GM18861 (cell line): ENCODE data around the gene TSPAN4.

Experiments
- ATAC-seq: cut with Tn5 transposase; IDR thresholded peaks from one replicate; pipeline ENCODE4 v1.9.1; 2021; ENCODE audit not compliant: unreplicated experiment

Gene TSPAN4, protein sequence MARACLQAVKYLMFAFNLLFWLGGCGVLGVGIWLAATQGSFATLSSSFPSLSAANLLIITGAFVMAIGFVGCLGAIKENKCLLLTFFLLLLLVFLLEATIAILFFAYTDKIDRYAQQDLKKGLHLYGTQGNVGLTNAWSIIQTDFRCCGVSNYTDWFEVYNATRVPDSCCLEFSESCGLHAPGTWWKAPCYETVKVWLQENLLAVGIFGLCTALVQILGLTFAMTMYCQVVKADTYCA

DNA sequence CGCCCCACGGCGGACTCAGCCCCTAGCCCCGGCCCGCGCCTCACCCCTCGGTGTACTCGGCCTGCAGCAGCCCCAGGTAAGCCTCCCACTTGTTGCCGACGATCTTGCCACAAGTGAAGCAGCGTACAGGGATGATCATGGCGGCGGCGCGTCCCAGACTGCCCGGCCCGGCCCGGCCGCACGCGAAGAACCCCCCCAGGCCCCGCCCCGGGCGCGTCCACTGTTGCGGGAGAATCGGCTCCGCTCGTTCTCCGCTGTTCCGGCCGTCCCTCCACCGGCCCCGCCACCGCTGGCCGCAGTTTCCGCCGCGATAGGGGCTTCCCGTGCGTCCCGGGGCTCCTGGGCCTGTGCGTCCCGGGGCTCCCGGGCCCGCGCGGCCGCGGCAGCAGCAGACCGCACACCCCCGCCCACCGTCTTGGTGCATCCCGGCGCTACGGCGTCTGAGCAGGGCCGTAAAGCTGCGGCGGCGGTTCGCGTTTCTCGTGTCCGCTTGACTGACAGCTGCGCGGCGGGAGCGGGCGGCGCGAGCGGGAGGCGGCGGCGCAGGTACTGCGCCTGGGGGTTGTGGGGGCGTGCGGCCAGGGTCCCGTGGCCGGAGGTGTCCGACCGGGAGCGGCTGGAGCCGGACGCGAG, at the start of gene TSPAN4, which contains the start of gene POLR2L:
TSS of gene TSPAN4 (plus strand) at position 483 of the 633 bp plus-strand sequence. CDS start 7,453 bp downstream, outside the sequence.
TSS of gene POLR2L (minus strand) at position 160 of the 633 bp plus-strand sequence. CDS start at position 139, 21 bp downstream.
- ATAC-seq: peak; percentile 39

DNA sequence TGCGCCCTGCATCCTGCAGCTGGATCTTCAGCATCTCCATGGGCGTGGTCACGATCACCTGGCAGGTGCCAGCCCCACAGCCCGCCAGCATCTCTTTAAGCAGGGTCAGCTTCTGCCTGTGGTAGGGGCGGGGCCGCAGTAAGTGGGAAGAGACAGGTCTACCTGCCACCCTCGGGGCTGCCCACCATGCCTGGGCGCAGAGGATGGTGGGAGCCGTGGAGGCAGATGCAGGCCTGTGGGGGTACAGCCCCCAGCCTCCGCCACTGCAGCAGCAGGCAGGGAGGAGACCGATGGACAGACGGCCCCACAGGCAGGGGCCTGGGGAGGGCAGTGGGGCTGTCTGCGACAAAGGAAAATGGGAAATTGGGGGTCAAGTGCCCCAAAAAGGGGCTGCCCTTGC, 49.8 kb upstream of the TSPAN4 start:
- ATAC-seq: no peak

DNA sequence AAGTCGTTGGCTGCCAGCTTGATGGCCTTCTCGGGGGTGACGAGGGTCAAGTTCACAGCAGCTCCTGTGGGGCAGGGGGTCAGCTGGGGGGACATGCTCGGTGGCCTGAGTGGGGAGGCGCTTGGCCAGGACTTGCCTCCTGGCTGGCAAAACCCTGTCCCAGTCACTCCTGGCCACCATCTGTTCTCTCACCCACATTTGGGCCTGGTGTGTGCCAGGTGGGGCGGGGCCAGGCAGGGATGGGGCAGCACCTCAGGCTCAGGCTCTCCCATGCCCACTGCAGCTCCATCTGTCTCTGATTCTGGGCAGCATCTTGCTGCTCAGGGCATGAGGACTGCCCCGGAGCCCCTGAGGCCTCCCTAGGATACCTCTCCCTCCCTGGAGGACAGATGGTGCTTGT, 49.1 kb upstream of the TSPAN4 start:
- ATAC-seq: no peak

DNA sequence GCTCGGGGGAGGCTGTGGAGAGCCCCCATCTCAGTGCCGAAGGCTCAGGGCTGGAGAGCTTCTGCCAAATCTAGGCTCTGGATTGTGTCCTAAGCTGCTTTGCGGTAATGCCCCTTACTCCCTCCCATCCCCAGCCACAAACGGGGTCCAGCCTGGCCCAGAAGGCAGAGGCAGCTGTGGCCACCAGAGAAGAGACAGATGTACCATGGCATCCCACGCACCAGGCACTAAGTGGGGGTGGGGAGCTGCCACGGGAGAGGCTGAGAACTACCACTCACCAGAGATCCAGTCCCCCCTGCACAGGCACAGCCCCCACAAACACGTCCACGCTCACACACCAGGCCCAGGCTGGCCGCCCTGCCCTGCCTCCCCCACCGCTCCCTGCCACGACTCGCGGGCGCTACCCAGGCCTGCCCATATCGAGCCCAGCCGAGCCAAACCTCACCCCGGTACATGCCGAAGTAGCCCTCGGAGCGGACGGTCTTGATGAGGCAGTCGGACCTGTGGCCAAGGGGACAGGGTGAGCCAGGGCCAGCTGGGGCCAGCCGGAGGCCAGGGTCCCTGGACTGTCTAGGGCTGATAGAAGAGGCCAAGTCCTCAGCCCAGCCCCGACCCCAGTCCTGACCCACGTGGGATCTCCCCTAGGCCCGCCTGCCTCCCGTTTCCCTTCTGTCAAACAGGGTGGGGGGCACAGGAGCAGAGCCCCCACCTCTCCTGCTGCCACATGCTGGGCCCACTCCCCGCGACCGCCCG, 48.5 kb upstream of the TSPAN4 start:
- ATAC-seq: no peak

DNA sequence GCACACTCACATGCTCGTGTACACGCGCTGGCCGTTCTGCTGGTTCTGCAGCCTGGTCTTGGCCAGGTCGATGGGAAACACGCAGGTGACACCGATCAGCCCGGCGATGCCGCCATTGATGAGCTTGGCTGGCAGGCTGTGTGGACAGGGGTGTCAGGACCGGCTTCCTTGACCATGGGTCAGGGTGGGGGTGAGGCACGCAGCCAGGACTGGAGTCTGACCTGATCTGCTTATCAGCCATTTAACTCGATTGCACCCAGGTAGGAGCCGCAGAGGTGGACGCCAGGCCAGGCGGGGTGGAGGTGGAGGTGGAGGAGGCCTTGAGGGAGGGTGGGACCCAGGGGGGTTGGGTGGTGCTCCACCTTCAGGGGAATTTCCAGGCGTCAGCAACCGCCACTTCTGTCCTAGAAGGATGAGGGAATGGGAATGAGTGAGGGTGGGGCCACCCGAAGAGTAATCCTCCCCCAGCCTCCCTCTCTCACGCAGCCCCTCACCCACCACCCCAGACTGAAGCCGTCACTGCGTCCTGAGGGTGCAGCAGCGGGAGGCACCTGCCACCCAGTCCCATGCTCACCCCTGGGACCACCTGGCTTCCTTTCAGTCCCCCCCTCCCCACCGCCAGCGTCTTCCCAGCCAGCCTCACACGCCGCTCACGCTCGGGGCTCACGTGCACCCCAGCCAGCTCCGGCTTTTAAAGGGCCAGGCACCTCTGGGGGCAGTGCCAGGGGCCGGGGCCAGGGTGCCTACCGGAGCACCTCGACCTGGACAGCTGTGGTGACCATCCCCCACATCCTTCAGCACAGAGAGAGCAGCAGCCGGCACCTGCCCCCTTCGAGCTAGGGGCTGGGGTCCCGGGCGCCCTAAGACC, 47.7 kb upstream of the TSPAN4 start:
- no peak for ATAC-seq

DNA sequence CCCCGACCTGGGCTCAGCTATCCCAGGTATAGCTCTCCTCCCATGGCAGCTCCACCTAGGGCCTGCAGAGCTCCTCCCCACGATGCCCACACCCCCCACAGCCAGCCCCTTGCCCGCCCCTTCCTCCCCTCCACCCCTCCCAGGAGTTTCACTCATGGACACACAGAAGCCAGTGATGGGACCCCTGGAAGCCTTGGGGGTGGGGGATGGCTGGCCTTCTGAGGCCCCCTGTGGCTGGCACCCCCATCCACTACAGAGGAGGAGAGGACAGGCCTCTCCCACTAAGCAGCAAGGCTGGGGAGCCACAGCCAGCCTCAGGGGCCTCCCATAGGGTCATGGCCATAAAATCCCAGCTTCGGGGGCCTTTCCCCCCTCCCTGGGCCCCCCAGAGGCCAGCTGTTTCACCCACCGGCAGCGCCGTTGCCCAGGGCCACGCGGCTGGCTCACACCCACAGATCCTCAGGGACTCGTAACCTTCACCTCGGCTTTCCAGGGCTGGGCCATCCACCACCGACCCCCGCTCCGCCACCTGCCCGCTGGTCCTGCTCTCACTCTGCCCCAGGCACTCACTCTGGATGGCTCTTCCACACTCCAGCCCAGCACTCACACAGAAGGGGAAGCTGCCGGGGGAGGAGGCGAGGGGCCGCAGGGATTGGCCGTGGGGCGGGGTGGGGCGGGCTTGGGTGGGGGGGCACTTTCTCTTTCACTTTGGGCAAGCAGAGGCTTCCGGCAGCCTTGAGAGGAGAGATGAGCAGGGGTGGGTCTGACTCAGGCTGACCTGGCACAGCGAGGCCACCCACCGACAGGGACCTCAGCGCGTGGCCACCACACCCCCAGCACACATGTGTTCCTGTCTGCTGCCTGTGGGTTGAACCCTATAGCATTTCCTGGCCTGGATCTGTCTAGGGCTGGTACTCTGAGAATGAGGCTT, 46.8 kb upstream of the TSPAN4 start:
- ATAC-seq: no peak

DNA sequence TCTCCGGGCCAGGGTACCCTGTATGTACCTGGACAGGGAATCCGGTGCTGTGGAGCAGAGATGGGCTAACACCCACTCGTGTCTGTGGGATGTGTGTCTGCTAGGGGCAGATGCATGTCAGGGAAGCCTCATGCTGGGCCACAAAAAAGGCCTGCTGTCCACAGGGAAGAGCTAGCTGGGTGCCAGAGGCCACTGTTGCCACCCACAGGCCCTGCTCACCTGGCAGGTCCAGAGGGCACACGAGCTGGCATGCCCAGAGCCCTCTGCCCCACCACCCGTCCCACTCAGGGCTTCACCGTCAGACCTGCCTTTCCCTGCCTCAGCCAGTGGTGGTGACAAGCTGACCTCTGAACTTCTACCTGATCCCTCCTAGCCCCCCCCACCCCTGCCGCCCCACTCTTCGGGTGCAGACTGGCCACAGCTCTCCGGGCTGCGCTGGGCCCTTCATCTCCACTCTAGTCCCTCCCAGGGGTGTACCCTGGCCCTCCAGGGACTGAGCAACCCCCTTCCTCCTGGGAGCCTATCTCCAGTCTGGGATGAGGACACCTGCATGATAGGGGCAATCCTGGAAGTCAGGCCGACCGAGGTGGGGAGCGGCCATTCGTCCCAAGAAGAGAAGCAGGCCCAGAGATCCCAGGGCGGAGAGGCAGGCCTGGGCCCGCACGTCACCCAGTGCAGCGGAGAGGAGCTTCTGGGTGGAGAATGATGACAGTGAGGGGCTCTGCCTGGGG, 45.9 kb upstream of the TSPAN4 start:
- ATAC-seq: no peak

DNA sequence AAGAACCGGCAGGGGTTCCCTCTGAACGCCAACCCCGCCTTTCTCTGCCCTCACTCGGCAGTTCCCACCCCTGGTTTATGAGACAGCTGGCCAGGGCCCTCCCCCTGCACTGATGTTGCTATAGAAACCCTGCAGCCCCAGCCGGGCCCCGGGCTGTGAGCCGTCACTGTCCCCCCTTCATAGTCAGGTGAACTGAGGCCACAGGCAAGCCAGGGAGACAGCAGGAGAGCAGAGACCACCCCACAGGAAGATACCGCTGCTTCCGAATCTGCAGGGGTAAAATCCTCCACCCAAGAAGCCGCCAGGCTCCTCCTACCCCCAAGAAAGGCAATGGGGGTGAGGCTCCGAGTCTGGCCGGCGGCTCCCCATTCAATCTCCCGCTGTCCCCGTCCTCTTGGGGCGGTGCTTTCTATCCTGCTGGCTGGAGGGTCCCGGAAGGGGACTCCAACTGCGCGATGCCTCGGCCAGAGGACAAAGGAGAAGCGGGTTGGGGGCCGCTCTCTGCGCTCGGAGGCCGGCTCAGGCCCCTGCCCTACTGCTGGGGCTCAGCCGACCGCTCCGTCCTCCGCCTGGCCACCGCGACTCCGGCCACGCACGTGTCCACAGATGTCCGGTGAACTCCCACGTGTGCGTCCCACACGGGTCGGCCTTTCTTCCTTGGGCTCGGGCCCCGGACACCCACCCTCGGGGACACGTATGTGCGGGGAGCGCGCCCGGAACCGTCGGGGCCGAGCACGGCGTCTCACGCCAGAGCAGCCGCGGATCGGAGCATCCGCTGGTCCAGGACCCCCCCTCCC, 45.2 kb upstream of the TSPAN4 start:
- peak; percentile 32 for ATAC-seq

DNA sequence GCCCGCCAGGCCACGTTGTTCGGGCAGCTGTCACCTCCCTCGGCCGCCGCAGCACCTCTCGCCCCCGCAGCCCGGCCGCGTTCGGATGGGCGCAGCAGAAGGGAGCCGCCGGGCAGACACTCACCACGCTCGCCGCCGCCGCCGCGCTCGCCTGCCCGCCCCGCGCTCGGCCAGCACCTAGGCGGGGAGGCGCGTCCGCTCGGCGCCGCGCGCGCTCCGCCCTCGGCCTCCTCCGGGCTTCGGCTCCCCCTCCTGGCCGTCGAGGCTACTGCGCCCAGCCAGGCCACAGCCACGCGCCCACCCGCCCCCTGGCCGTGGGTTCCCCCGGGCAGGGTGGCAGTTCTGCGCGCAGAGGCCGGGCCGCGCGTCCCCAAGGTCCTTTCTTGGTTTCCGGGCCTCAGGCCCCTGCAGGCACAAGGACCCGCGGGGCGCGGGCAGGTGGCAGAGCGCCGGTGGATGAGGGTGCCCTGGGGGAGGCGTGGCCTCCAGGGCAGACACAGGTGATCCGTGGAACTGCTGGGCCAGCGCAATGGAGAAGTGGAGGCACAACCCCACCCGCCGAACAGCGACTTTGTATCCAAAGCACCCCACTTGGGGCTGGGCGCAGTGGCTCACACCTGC, 44.4 kb upstream of the TSPAN4 start, which contains the start of gene SLC25A22:
TSS of gene SLC25A22 (minus strand) at position 189 of the 621 bp plus-strand sequence. CDS start 3,275 bp downstream, outside the sequence.
- peak; percentile 51 for ATAC-seq

DNA sequence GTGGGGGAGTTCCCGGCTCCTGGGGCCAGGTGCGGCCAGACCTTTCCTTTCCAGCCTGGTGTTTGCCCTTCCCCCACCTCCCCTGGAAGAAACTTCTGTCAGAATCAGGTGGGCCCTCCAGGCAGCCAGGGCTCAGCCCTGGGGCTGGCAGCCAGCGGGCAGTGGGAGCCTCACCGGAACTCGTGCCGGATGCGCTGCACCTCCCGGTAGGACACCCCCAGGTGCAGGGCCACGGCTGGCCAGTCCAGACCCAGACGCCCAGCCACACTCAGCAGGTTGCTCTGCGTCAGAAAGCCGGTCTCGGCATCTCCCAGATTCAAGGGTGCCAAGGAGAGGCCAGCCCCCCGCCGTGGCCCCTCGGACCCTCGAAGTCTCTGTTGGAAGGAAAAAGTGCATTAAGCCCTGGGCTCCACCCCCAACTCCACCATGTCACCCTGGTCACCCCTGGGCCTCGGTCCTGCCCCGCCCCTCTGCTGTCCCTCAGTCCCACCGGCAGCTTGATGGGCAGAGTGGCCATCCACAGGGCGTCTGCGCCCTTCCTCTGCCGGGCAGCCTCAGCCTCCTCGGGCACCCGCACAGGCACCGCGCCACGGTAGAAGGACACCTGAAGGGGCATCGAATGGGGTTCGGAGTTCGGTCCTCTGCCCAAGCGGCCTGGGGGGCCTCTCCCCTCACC, 42.9 kb upstream of the TSPAN4 start:
- no peak for ATAC-seq

DNA sequence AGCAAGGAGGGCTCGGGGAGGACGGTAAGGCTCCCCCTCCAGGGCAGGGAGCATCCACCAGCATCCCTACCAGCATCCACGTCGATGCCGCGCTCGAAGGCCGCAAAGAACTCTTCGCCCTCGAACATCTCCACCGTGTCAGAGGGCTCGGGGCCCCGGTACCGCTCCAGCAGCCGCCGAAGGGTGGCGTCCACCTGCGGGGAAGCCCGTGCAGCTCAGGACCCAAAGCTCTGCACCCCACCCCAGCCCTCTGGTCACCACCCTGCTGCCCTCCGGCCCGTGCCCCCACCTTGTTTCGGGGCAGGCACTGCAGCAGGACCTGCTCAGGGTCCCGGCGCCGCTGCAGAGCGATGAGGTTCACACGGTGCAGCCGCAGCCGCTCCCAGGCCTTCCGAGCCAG, 42.2 kb upstream of the TSPAN4 start:
- no peak for ATAC-seq

DNA sequence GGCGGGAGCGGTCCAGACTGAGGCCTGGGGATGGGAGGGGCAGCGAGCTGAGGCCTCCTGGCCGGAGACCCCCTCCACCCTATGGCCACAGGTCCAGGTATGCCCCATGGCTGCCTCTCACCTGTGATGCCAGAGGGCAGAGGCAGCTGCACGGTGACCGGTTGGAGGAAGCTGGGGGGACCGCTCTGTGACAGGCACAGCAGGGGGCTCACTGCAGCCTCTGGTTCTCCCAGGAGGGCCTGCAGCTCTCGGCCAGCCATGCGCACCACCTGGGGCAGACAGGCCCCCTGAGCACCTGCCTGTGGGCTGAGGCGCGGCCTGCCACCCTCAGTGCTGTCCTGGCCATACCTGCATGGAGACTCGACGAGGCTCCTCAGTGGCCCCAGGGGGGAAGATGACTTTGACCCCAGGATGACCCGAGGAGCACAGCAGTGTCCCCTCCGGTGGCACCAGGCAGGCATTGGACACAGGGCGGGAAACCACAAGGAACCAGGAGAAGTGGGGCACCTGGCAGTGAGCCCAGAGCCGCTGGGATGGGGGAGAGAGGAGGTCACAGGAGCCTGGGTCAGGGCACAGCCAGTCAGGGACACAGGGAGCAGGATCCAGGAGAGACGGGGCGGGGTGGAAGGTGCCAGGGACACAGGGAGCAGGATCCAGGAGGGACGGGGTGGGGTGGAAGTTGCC, 41.4 kb upstream of the TSPAN4 start:
- ATAC-seq: no peak

DNA sequence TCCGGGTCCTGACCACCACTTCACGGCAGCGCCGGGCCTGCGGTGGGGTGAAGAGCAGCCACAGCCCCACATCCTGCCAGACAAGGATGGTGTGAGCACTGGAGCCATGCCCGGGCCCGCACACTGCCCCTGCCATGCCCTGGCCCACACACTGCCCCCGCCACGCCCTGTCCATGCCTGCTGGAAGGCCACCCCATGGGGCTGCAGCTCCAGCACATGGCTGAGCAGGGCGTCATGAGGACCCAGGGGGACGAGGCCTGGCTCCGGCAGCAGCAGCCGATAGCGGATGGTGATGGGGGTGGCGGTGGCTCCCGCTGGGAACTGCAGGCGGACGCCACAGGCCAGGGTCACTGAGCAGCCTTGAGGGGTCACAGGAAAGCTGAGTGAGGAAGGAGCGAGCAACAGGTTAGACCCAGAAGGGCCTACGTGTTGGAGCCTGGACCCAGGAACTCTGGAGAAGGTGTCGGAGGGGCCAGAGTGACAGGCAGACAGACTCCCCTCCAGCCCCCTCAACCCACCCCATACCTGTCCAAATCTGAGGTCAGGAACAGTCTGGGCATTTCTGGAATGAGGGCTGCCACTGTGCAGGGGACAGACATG, 40.5 kb upstream of the TSPAN4 start:
- ATAC-seq: no peak

DNA sequence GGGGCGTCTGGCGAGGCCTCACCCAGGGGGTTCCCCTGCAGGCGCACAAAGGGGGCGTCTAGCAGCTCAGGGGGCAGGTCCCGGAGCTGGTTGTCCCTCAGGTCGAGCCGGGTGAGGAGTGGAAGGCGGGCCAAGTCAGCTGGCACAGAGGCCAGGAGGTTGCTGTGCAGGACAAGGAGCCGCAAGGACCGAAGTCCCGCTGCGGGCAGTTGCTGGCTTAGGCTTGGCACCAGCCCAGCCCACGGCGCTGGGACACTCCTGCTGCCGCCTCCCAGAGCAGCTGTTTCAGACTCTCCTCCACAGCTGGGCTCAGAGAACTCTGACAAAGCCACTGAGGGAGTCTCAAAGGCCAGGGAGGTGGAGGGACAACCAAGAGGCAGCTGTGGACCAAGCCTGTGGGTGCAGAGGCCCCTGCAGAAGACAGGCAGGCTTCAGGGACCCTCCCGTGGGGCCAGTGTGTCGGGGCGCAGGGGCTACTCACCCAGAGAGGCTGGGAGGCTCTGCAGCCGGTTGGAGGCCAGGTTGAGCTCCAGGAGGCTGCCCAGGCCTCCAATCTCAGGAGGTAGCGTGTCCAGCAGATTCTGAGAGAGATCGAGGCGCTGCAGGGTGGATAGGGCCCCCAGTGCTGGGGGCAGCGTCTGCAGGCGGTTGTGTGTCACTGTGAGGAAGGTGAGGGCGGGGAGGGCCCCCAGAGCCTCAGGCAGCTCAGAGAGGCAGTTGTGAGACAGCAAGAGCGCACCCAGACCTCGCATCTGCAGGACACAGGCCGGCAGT, 39.8 kb upstream of the TSPAN4 start:
- ATAC-seq: no peak

DNA sequence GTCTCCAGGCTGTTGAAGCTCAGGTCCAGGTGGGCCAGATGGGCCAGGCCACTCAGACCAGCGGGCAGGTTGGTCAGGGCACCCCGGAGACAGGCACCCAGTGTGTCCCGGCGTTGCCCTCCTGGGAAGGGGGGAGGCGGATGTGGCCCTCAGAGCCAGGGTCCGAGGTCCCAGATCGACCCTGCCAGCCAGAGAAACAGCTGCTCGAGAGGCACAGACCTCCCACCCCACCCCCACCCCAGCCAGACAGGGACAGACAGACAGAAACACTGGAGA, 39.2 kb upstream of the TSPAN4 start:
- ATAC-seq: no peak
